ENCODE results near the gene SNX24. TPM values are rescaled to one million over a fixed set of nuclear protein-coding genes. Genes with fewer than 3 reads are reported as not detected.

The SNX24 gene
- total and polyA plus RNA-seq, 9 of the 15 experiments (the other 6 are each of a cell fraction or from before 2014, with no cell fraction given): 5.3 to 10.1 (median 7.9) TPM

DNA sequence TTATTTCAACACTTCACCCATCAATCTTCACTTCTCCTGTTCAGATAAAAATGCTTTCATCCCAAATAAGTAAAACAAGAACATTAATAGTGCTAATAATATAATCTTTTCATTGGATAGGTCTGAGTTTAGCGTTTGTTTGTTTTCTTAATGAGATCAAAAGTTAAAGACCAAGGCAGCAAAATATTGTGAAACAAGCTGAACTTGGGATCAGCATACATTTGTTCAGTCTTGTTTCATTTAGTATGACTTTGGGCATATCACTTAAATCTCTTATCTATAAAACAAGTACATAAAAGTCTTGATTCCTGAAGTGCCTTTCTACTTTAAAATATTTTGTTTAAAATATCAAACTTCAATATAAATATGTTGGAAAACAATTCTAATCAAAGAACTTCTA lies 13.4 kb upstream of the SNX24 start:
- Histone ChIP-seq H3K79me2 (ENCODE audit: control insufficient read depth, insufficient read depth, low read length) (no peaks in the 10 kb centered on the region), H3K9me3 (replicated peaks; ENCODE audit: control insufficient read depth, insufficient read depth, low read depth, low read length) (no peaks in the 10 kb centered on the region), H3K27ac (ENCODE audit: extremely low read depth, low read depth, low read length) (no peak overlapping the region), H3K36me3 (ENCODE audit: control insufficient read depth, insufficient read depth, low read length) (peaks cover 19% of the 10 kb centered on the region; the same call in 2 of the 3 replicates), H3K27me3 (ENCODE audit: control insufficient read depth in 2 of 2, insufficient read depth in 2 of 2, low read length in 2 of 2) (no peaks in the 10 kb centered on the region), H4K20me1 (replicated peaks; ENCODE audit: control insufficient read depth, insufficient read depth, low read length) (no peaks in the 10 kb centered on the region), H2AFZ (ENCODE audit: low read depth, low read length) (no peak overlapping the region), H3K4me1 (replicated peaks in 1 of 2; ENCODE audit: control insufficient read depth in 2 of 2, insufficient read depth in 2 of 2, low read length in 2 of 2) (no peaks in the 10 kb centered on the region), H3K9ac (ENCODE audit: insufficient read depth in 1 of 2, low read depth in 2 of 2, low read length in 2 of 2) (no peak overlapping the region), H3K9me1 (ENCODE audit: control insufficient read depth, insufficient read depth, low read length) (no peaks in the 10 kb centered on the region), H3K4me2 (ENCODE audit: insufficient read depth, low read length) (no peak overlapping the region), H3K4me3 (no peak overlapping the region)
- no peak for FAIRE-seq
- TF ChIP-seq, protein P1, sequence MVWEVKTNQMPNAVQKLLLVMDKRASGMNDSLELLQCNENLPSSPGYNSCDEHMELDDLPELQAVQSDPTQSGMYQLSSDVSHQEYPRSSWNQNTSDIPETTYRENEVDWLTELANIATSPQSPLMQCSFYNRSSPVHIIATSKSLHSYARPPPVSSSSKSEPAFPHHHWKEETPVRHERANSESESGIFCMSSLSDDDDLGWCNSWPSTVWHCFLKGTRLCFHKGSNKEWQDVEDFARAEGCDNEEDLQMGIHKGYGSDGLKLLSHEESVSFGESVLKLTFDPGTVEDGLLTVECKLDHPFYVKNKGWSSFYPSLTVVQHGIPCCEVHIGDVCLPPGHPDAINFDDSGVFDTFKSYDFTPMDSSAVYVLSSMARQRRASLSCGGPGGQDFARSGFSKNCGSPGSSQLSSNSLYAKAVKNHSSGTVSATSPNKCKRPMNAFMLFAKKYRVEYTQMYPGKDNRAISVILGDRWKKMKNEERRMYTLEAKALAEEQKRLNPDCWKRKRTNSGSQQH (CRISPR knock-in tag; IDR thresholded peaks at IDR 0.05): no peak
- TF ChIP-seq DMBX1 (CRISPR knock-in tag; IDR thresholded peaks at IDR 0.05; ENCODE audit: borderline replicate concordance): no peak
- TF ChIP-seq, protein P2, sequence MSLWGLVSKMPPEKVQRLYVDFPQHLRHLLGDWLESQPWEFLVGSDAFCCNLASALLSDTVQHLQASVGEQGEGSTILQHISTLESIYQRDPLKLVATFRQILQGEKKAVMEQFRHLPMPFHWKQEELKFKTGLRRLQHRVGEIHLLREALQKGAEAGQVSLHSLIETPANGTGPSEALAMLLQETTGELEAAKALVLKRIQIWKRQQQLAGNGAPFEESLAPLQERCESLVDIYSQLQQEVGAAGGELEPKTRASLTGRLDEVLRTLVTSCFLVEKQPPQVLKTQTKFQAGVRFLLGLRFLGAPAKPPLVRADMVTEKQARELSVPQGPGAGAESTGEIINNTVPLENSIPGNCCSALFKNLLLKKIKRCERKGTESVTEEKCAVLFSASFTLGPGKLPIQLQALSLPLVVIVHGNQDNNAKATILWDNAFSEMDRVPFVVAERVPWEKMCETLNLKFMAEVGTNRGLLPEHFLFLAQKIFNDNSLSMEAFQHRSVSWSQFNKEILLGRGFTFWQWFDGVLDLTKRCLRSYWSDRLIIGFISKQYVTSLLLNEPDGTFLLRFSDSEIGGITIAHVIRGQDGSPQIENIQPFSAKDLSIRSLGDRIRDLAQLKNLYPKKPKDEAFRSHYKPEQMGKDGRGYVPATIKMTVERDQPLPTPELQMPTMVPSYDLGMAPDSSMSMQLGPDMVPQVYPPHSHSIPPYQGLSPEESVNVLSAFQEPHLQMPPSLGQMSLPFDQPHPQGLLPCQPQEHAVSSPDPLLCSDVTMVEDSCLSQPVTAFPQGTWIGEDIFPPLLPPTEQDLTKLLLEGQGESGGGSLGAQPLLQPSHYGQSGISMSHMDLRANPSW (CRISPR knock-in tag; IDR thresholded peaks at IDR 0.05): no peak
- TF ChIP-seq HSF4 (CRISPR knock-in tag; IDR thresholded peaks at IDR 0.05; ENCODE audit: borderline replicate concordance): no peak
- TF ChIP-seq MCM7 (IDR thresholded peaks at IDR 0.05): no peak
- TF ChIP-seq FOXP1 (CRISPR knock-in tag; IDR thresholded peaks at IDR 0.05): no peak
- TF ChIP-seq POLR2AphosphoS5 (IDR thresholded peaks at IDR 0.05; ENCODE audit: control insufficient read depth, insufficient read depth, low read depth, low read length): no peak
- no peak for TF ChIP-seq HDAC8 (tag; IDR thresholded peaks at IDR 0.05)
- TF ChIP-seq, protein P3, sequence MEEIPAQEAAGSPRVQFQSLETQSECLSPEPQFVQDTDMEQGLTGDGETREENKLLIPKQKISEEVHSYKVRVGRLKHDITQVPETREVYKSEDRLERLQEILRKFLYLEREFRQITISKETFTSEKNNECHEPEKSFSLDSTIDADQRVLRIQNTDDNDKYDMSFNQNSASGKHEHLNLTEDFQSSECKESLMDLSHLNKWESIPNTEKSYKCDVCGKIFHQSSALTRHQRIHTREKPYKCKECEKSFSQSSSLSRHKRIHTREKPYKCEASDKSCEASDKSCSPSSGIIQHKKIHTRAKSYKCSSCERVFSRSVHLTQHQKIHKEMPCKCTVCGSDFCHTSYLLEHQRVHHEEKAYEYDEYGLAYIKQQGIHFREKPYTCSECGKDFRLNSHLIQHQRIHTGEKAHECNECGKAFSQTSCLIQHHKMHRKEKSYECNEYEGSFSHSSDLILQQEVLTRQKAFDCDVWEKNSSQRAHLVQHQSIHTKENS (CRISPR knock-in tag; IDR thresholded peaks at IDR 0.05): no peak
- TF ChIP-seq HNRNPL (IDR thresholded peaks at IDR 0.05; ENCODE audit: low read depth, low read length): no peak
- TF ChIP-seq TARDBP (IDR thresholded peaks at IDR 0.05): no peak
- intact Hi-C loops (cut with micrococcal nuclease) (loop anchor here (1.0 kb wide), 1 partner anchor 31 kb away; no protein-coding TSS in a partner anchor), in situ Hi-C loops (cut with MboI) (no loop called here)
- no peak for DNase-seq (ENCODE audit: extremely low read depth in 1 of 4, low spot score in 3 of 4)
- WGBS (ENCODE audit: insufficient coverage, low coverage, missing lambda C conversion rate): 58% methylated on average over 1 of the region's 1 CpG
- POLR2A ChIA-PET: no interaction called here
- BruUV-seq (replicated peaks): no TSS peak
- ATAC-seq: no peak
- CTCF ChIA-PET (ENCODE audit: low intra/inter-chr PET ratio): no interaction called here
